Ishikawa (cell line): ENCODE results near the gene RBL1.

Source experiments
- EGR1 ChIP-seq: IDR thresholded peaks from 2 replicates; pipeline ENCODE4 v1.6.1; 2012
- FOXM1 ChIP-seq: IDR thresholded peaks from 2 replicates; pipeline ENCODE4 v1.6.1; 2012; ENCODE audit warnings: low read depth, borderline replicate concordance
- NFIC ChIP-seq: IDR thresholded peaks from 2 replicates; pipeline ENCODE4 v1.6.1; 2012
- TAF1 ChIP-seq: IDR thresholded peaks from 2 replicates; pipeline ENCODE4 v1.6.1; 2012; ENCODE audit warnings: low read depth, mild to moderate bottlenecking
- USF1 ChIP-seq: IDR thresholded peaks from 2 replicates; pipeline ENCODE4 v1.6.1; 2012
- YY1 ChIP-seq: IDR thresholded peaks from 2 replicates; pipeline ENCODE4 v1.6.1; 2012; ENCODE audit warnings: low read depth

DNA sequence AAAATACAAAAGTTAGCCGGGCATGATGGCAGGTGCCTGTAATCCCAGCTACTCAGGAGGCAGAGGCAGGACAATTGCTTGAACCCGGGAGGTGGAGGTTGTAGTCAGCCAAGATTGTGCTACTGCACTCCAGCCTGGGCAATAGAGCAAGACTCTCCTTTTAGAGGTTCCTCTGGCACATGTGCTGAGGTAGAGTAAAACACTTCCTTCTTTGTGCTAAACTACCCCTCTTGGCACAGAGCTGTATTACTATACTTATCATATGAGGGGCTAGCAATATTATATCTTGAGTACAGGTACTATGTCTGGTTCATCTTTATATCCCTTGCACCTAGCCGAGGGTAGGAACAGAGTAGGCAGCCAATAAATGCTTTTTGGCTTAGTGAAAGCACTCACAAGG lies 104.1 kb downstream of the RBL1 start:
- TF ChIP-seq USF1, result no peak
- no peak for TF ChIP-seq YY1
- TF ChIP-seq FOXM1, result no peak
- TF ChIP-seq EGR1, result no peak
- no peak for TF ChIP-seq NFIC
- no peak for TF ChIP-seq TAF1
